Prostate gland (tissue), 2 donors: ENCODE results near the gene THSD4. TPM values are rescaled to one million over a fixed set of nuclear protein-coding genes. Genes with fewer than 3 reads are reported as not detected.
A peak's percentile ranks its signal among the peaks of the same experiment; 100 is the strongest.

ENCODE experiments used
- DNase-seq: peaks from one replicate; pipeline ENCODE4 v3.0.0-alpha.2; 2019; ENCODE audit warnings: low spot score
- H3K27ac ChIP-seq, 2 donors: fragments of 200-600 bp; sonication (generic); 2 replicates each; pipeline ENCODE4 v1.5.1; 2017 to 2019
- H3K27me3 ChIP-seq: fragments of 200-600 bp; sonication (generic); replicated peaks from 2 replicates; pipeline ENCODE4 v1.5.1; 2019; ENCODE audit not compliant: insufficient read depth
- H3K36me3 ChIP-seq, 2 donors: fragments of 200-600 bp; sonication (generic); 1 replicate in 1 of 2; 2 replicates in 1 of 2; pipeline versions ENCODE4 v1.5.1 to v1.8.1; 2017 to 2019
- H3K4me1 ChIP-seq: fragments of 200-600 bp; sonication (generic); replicated peaks from 2 replicates; pipeline ENCODE4 v1.5.1; 2019
- H3K4me3 ChIP-seq, 2 donors: fragments of 200-600 bp; sonication (generic); 2 replicates each; pipeline ENCODE4 v1.5.1; 2017 to 2019
- H3K9me3 ChIP-seq: fragments of 200-600 bp; sonication (generic); 2 replicates; pipeline ENCODE4 v1.5.1; 2017
- POLR2A ChIP-seq: fragments of 450-650 bp; IDR thresholded peaks from one replicate; pipeline ENCODE4 v1.6.1; 2016; ENCODE audit warnings: antibody characterized with exemption, mild to moderate bottlenecking
- POLR2AphosphoS5 ChIP-seq: sonication (generic); formaldehyde crosslinking; IDR thresholded peaks from one replicate; pipeline ENCODE4 v1.6.1; 2017; ENCODE audit warnings: antibody characterized with exemption
- WGBS: methylation state at CpG from one replicate; pipeline ENCODE4 v1.1.5; 2018; 5-methylcytosine and 5-hydroxymethylcytosine counted together
- intact Hi-C: fragments of 100-400 bp; cut with DNase I; formaldehyde crosslinking; loops from one replicate; pipeline ENCODE4 v1.14.2; 2022
- total RNA-seq, 2 donors: library from RNA; depleted of rRNA; stranded (reverse); fragments of >200 nt; gene quantifications; one replicate each; pipeline ENCODE4 v1.1.0, GENCODE V29; 2016
- TF ChIP-seq, protein P1 (sequence below), 4 experiments: fragments of 200-600 bp in 2 of 4; fragments of 450-650 bp in 2 of 4; sonication (generic) in 2 of 4; IDR thresholded peaks; 1 replicate in 3 of 4; 2 replicates in 1 of 4; pipeline ENCODE4 v1.5.1; 2016 to 2019; ENCODE audit warnings: antibody characterized with exemption in 4 of 4, mild to moderate bottlenecking in 2 of 4, moderate library complexity in 2 of 4

Gene THSD4
- total RNA-seq, 2 donors from 2014 or later, result 84.1 to 223 TPM

DNA sequence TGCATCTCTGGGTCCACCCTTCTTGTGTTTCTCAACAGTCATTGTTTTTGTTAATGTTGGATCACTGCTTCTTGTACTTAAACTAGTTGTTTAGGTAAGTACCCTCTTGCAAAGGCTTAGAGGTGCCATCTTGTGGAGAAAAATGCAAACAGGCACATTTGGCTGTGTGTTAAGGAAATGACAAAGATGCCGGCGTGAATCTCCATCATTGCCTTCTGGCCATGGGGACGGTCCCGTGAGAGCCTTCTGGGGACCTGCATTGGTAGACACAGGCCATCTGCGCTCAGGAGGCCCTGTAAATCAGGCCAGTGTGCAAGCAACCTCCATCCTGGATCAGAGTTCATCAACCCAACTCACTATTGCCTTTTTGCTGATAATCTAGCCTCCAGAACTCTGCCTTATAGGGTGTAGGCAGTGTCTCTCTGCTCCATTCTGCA is 536.5 kb downstream of the THSD4 start:
- 41% methylated on average over 5 of the region's 5 CpGs for WGBS
- Histone ChIP-seq H3K27ac (peak overlapping the region; percentile 7 to 33), H3K36me3 (no peaks in the 10 kb centered on the region), H3K4me1 (no peaks in the 10 kb centered on the region), H3K9me3 (no peaks in the 10 kb centered on the region), H3K27me3 (no peaks in the 10 kb centered on the region), H3K4me3 (no peak overlapping the region)
- TF ChIP-seq POLR2AphosphoS5, result peak; percentile 56
- TF ChIP-seq, protein P1, sequence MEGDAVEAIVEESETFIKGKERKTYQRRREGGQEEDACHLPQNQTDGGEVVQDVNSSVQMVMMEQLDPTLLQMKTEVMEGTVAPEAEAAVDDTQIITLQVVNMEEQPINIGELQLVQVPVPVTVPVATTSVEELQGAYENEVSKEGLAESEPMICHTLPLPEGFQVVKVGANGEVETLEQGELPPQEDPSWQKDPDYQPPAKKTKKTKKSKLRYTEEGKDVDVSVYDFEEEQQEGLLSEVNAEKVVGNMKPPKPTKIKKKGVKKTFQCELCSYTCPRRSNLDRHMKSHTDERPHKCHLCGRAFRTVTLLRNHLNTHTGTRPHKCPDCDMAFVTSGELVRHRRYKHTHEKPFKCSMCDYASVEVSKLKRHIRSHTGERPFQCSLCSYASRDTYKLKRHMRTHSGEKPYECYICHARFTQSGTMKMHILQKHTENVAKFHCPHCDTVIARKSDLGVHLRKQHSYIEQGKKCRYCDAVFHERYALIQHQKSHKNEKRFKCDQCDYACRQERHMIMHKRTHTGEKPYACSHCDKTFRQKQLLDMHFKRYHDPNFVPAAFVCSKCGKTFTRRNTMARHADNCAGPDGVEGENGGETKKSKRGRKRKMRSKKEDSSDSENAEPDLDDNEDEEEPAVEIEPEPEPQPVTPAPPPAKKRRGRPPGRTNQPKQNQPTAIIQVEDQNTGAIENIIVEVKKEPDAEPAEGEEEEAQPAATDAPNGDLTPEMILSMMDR (IDR thresholded peaks at IDR 0.05), result peak; percentile 15 to 76 (median 59)
- no peak for TF ChIP-seq POLR2A
- DNase-seq, result peak; percentile 59
- intact Hi-C loops, result loop anchor here (5.0 kb wide), 1 partner anchor 204 kb away; no protein-coding TSS in a partner anchor

DNA sequence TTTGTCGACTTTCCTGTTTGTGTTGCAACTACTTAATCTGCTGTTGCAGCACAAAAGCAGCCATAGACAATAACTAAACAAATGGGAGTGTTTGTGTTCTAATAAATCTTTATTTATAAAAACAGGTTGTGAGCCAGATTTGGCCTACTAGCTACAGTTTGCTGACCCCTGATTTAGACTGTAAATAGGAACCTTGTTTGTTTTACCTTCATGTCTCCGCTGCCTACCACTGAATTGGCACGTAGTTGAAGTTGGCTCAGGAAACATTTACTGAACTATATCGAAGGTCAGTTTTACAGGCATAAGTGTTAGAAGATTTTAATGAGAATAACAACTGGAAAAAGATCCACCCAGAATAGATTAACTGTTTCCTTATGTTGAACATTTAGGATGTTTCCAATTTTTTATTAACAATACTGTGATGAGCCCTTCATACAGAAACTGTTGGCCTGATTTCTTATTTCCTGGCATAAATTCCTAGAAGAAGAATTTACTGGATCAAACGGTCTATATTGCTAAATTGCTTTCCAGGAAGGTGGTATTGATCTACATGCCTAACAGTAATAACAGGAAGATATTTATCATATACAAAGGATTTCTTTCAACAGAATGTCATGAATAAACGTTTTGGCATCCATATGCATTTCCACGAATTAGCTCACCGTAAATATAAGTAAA is 538.9 kb downstream of the THSD4 start:
- H3K9me3 ChIP-seq, result no peaks in the 10 kb centered on the region
- no peak for DNase-seq
- 56% methylated on average over 8 of the region's 8 CpGs for WGBS
- H3K27ac ChIP-seq, result peak overlapping the region; percentile 7 to 8
- no peaks in the 10 kb centered on the region for H3K4me1 ChIP-seq
- H3K36me3 ChIP-seq, result no peaks in the 10 kb centered on the region
- H3K4me3 ChIP-seq, result no peak overlapping the region
- H3K27me3 ChIP-seq, result no peaks in the 10 kb centered on the region
- TF ChIP-seq, protein P1 (IDR thresholded peaks at IDR 0.05), result no peak
- no peak for TF ChIP-seq POLR2A
- TF ChIP-seq POLR2AphosphoS5, result no peak
- intact Hi-C loops, result loop anchor here (5.0 kb wide), 1 partner anchor 207 kb away; no protein-coding TSS in a partner anchor

DNA sequence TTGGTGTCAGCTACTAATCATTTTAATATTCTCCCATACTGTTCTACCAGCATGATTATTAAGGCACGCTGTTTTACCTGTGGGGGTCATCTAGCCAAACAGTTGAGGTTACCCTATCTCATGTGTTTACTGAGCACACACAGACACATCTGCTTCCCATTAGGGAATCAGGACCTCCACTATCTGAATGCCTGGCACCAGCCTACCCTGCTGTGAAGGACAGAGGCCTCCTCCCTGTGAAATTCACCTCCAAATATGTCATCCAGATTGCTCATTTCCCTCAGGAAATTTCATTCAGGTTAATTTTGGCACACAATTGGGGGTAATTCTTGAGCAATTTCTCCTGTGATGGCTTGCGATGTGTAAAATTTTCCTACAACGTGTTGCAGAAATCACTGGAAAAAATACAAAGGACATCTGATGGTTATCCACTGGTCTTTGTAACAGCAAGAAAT is 539.5 kb downstream of the THSD4 start:
- Histone ChIP-seq H3K4me3 (no peak overlapping the region), H3K4me1 (no peaks in the 10 kb centered on the region), H3K27ac (peak overlapping the region; percentile 8 to 15), H3K27me3 (no peaks in the 10 kb centered on the region), H3K9me3 (no peaks in the 10 kb centered on the region), H3K36me3 (no peaks in the 10 kb centered on the region)
- TF ChIP-seq POLR2A (no peak), POLR2AphosphoS5 (no peak)
- TF ChIP-seq, protein P1 (IDR thresholded peaks at IDR 0.05), result no peak
- 83% methylated on average over 3 of the region's 3 CpGs for WGBS
- intact Hi-C loops, result loop anchor here (5.0 kb wide), 1 partner anchor 207 kb away; no protein-coding TSS in a partner anchor
- DNase-seq, result no peak

DNA sequence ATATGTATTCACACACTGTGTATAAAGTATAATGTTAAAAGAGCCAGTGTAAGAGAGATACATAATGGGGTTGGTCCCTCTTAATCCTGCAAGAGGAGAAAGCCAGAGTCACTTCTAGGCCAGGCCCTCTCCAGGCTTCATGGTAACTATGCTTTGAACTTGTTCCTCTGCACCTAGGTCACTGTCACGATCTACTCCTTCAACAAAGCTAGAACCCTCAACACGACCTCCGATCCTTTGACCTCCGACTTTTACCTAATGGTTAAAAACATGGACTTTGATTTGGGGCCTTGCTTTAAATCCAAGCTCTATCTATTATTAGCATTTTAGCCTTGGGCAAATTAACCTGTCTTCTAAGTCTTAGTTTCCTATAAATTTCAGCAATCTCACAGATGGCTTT is 541.2 kb downstream of the THSD4 start:
- H3K27me3 ChIP-seq, result no peaks in the 10 kb centered on the region
- no peak overlapping the region for H3K4me3 ChIP-seq
- H3K4me1 ChIP-seq, result no peaks in the 10 kb centered on the region
- TF ChIP-seq POLR2AphosphoS5 (no peak), POLR2A (no peak)
- TF ChIP-seq, protein P1 (IDR thresholded peaks at IDR 0.05), result no peak
- H3K9me3 ChIP-seq, result no peaks in the 10 kb centered on the region
- H3K27ac ChIP-seq, result no peak overlapping the region
- intact Hi-C loops, result no loop called here
- 99% methylated on average over 4 of the region's 4 CpGs for WGBS
- no peaks in the 10 kb centered on the region for H3K36me3 ChIP-seq
- no peak for DNase-seq

DNA sequence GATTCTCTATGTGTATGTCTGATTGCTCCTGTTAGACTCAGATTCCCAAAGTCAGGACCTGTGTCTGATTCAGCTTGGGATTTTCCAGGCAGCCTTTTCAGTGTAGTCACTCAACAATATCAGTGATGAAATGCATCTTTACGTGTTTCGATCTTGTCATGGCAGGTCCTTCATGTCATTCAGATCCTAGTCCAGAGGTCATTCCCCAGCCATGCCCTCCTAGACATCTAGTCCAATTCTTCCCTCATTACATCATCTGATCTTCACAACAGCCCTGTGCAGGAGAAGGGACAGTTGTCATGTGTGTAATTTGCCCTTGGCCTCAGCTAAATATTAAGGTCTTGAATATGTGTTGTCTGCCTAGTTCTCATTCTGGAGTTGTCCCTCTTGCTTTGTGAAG is 541.9 kb downstream of the THSD4 start:
- no peaks in the 10 kb centered on the region for H3K9me3 ChIP-seq
- TF ChIP-seq POLR2A (no peak), POLR2AphosphoS5 (no peak)
- TF ChIP-seq, protein P1 (IDR thresholded peaks at IDR 0.05), result no peak
- H3K4me1 ChIP-seq, result no peaks in the 10 kb centered on the region
- intact Hi-C loops, result no loop called here
- H3K36me3 ChIP-seq, result no peaks in the 10 kb centered on the region
- no peak overlapping the region for H3K27ac ChIP-seq
- no peak for DNase-seq
- 100% methylated on average over 2 of the region's 2 CpGs for WGBS
- H3K27me3 ChIP-seq, result no peaks in the 10 kb centered on the region
- no peak overlapping the region for H3K4me3 ChIP-seq
